CD14-positive monocyte (primary cell): Measurements from ENCODE around the gene MARCHF3. TPM values are rescaled to one million over a fixed set of nuclear protein-coding genes. Genes with fewer than 3 reads are reported as not detected.

Experiments used
- DNase-seq, 3 donors: peaks; one replicate each; pipeline ENCODE4 v3.0.0-alpha.2; 2011 to 2022
- H2AFZ ChIP-seq: 2 replicates; pipeline ENCODE4 v1.6.0; 2012; ENCODE audit warnings: mild to moderate bottlenecking, low read depth, low read length, inconsistent platforms; ENCODE audit not compliant: insufficient read depth, poor library complexity, severe bottlenecking
- H3K27ac ChIP-seq, 2 donors: 1 replicate in 1 of 2; 2 replicates in 1 of 2; pipeline ENCODE4 v1.5.1; 2012 to 2013; ENCODE audit warnings: low read length in 2 of 2, control low read depth in 1 of 2, inconsistent platforms in 1 of 2, low read depth in 1 of 2, mild to moderate bottlenecking in 1 of 2
- H3K27me3 ChIP-seq, 2 donors: one replicate each; pipeline versions ENCODE4 v1.6.0 to v1.6.1; 2011 to 2013; ENCODE audit warnings: low read length in 2 of 2; ENCODE audit not compliant: control insufficient read depth in 2 of 2, insufficient read depth in 2 of 2
- H3K36me3 ChIP-seq, 2 donors: replicated peaks in 1 of 2; 1 replicate in 1 of 2; 2 replicates in 1 of 2; pipeline versions ENCODE4 v1.5.1 to v1.6.1; 2012 to 2013; ENCODE audit warnings: low read length in 2 of 2, control low read depth in 1 of 2, inconsistent platforms in 1 of 2, mild to moderate bottlenecking in 1 of 2; ENCODE audit not compliant: insufficient read depth in 2 of 2, control insufficient read depth in 1 of 2
- H3K4me1 ChIP-seq, 2 donors: 1 replicate in 1 of 2; 2 replicates in 1 of 2; pipeline versions ENCODE4 v1.5.1 to v1.6.1; 2012 to 2013; ENCODE audit warnings: low read length in 2 of 2, control low read depth in 1 of 2, inconsistent platforms in 1 of 2, mild to moderate bottlenecking in 1 of 2, moderate library complexity in 1 of 2; ENCODE audit not compliant: insufficient read depth in 2 of 2, control insufficient read depth in 1 of 2
- H3K4me2 ChIP-seq: replicated peaks from 2 replicates; pipeline ENCODE3; 2012; ENCODE audit warnings: low read length, moderate library complexity, mild to moderate bottlenecking; ENCODE audit not compliant: poor library complexity, severe bottlenecking; ENCODE audit errors: extremely low read depth
- H3K4me3 ChIP-seq, 3 experiments: fragments of 200-600 bp in 1 of 3; sonication (generic) in 1 of 3; replicated peaks in 1 of 3; 1 replicate in 2 of 3; 2 replicates in 1 of 3; pipeline ENCODE4 v1.5.1; 2011 to 2013; ENCODE audit warnings: low read length in 3 of 3, mild to moderate bottlenecking in 3 of 3, control low read depth in 2 of 3, low read depth in 2 of 3, inconsistent platforms in 1 of 3, moderate library complexity in 1 of 3
- H3K79me2 ChIP-seq: 2 replicates; pipeline ENCODE4 v1.6.0; 2012; ENCODE audit warnings: mild to moderate bottlenecking, control low read depth, inconsistent platforms, low read length, moderate library complexity; ENCODE audit not compliant: insufficient read depth
- H3K9ac ChIP-seq: 2 replicates; pipeline ENCODE4 v1.6.0; 2017; ENCODE audit warnings: low read length, mild to moderate bottlenecking; ENCODE audit not compliant: insufficient read depth, poor library complexity, severe bottlenecking
- H3K9me3 ChIP-seq, 2 donors: replicated peaks in 1 of 2; 1 replicate in 1 of 2; 2 replicates in 1 of 2; pipeline versions ENCODE4 v1.5.1 to v1.6.1; 2012 to 2013; ENCODE audit warnings: low read length in 2 of 2, control low read depth in 1 of 2; ENCODE audit not compliant: control insufficient read depth in 1 of 2, insufficient read depth in 1 of 2
- H4K20me1 ChIP-seq: 2 replicates; pipeline ENCODE4 v1.6.0; 2012; ENCODE audit warnings: mild to moderate bottlenecking, low read length, control low read depth, moderate library complexity; ENCODE audit not compliant: insufficient read depth
- H3K27ac Mint-ChIP-seq, 7 donors: one replicate each; pipeline ENCODE4 v1.8.0; 2020; ENCODE audit warnings: mild to moderate bottlenecking in 7 of 7, mixed read lengths in 7 of 7, moderate library complexity in 6 of 7, inconsistent platforms in 2 of 7
- H3K27me3 Mint-ChIP-seq, 3 donors: one replicate each; pipeline ENCODE4 v1.8.0; 2021 to 2022; ENCODE audit warnings: low read depth in 3 of 3, mild to moderate bottlenecking in 3 of 3, mixed read lengths in 3 of 3, moderate library complexity in 3 of 3, inconsistent platforms in 1 of 3
- H3K36me3 Mint-ChIP-seq, 2 donors: one replicate each; pipeline ENCODE4 v1.8.0; 2020; ENCODE audit warnings: mixed read lengths in 2 of 2, inconsistent platforms in 1 of 2, mild to moderate bottlenecking in 1 of 2
- H3K4me1 Mint-ChIP-seq: one replicate; pipeline ENCODE4 v1.8.0; 2020; ENCODE audit warnings: mild to moderate bottlenecking, mixed read lengths
- H3K4me3 Mint-ChIP-seq, 2 donors: one replicate each; pipeline ENCODE4 v1.8.0; 2020; ENCODE audit warnings: mild to moderate bottlenecking in 2 of 2, mixed read lengths in 2 of 2, moderate library complexity in 1 of 2
- H3K9me3 Mint-ChIP-seq, 7 donors: one replicate each; pipeline ENCODE4 v1.8.0; 2020 to 2022; ENCODE audit warnings: mixed read lengths in 7 of 7, mild to moderate bottlenecking in 6 of 7, moderate library complexity in 6 of 7, inconsistent platforms in 2 of 7
- WGBS: methylation state at CpG from one replicate; pipeline ENCODE4 v1.1.5; 2013; ENCODE audit warnings: missing lambda C conversion rate; ENCODE audit not compliant: insufficient coverage; 5-methylcytosine and 5-hydroxymethylcytosine counted together
- intact Hi-C, 2 donors: fragments of 100-400 bp; cut with micrococcal nuclease; formaldehyde crosslinking; loops; one replicate each; pipeline versions ENCODE4 v1.15.0 to v1.15.1; 2023
- polyA plus RNA-seq, 3 donors: library from polyadenylated mRNA; depleted of rRNA in 1 of 3; unstranded in 2 of 3; stranded (reverse) in 1 of 3; fragments of 300-500 nt in 2 of 3; fragments of >200 nt in 1 of 3; fragmentation: Illumina TruSeq in 2 of 3; gene quantifications; 1 replicate in 2 of 3; 2 replicates in 1 of 3; pipeline ENCODE4 v1.2.3, GENCODE V29; 2012 to 2021
- TF ChIP-seq, protein P1 (sequence below): fragments of 200-600 bp; IDR thresholded peaks from one replicate; pipeline ENCODE4 v1.8.0; 2022; ENCODE audit warnings: antibody characterized with exemption, mild to moderate bottlenecking

MARCHF3 gene
- polyA plus RNA-seq, 3 donors = 0.88 to 1.6 (median 0.96) TPM

DNA sequence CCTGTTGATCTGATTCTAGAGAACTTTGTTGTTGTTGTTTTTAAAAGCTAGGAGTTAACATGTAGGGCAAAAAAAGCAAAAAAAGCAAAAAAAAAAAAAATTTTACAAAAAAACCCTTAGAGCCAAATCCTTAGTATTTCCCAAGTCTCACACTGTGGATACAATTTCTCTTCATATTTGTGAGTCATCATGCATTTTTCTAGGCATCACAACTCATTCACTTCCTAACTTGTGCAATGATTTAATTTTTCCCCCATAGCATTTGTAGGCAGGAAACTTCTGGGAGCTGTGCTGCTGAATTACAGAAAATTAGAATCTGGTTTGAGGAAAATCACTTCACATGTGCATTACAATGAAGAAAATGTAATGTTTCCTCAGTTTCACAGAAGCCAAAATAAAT, 91.9 kb downstream of the MARCHF3 start:
- no peaks in the 10 kb centered on the region for H3K36me3 Mint-ChIP-seq
- Histone ChIP-seq H3K27me3 (no peaks in the 10 kb centered on the region), H3K4me1 (no peaks in the 10 kb centered on the region), H3K79me2 (no peaks in the 10 kb centered on the region), H3K9ac (no peak overlapping the region), H3K4me2 (no peak overlapping the region), H4K20me1 (no peaks in the 10 kb centered on the region), H2AFZ (no peak overlapping the region), H3K27ac (no peak overlapping the region), H3K36me3 (no peaks in the 10 kb centered on the region), H3K9me3 (no peaks in the 10 kb centered on the region), H3K4me3 (no peak overlapping the region)
- TF ChIP-seq, protein P1, sequence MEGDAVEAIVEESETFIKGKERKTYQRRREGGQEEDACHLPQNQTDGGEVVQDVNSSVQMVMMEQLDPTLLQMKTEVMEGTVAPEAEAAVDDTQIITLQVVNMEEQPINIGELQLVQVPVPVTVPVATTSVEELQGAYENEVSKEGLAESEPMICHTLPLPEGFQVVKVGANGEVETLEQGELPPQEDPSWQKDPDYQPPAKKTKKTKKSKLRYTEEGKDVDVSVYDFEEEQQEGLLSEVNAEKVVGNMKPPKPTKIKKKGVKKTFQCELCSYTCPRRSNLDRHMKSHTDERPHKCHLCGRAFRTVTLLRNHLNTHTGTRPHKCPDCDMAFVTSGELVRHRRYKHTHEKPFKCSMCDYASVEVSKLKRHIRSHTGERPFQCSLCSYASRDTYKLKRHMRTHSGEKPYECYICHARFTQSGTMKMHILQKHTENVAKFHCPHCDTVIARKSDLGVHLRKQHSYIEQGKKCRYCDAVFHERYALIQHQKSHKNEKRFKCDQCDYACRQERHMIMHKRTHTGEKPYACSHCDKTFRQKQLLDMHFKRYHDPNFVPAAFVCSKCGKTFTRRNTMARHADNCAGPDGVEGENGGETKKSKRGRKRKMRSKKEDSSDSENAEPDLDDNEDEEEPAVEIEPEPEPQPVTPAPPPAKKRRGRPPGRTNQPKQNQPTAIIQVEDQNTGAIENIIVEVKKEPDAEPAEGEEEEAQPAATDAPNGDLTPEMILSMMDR = no peak
- DNase-seq = peak in 1 of 3 donors; percentile 24
- H3K4me3 Mint-ChIP-seq = no peak overlapping the region
- peaks cover 1% of the 10 kb centered on the region for H3K4me1 Mint-ChIP-seq
- H3K9me3 Mint-ChIP-seq = peaks cover 0 to under 1% (median 0%) of the 10 kb centered on the region in 7 donors
- H3K27me3 Mint-ChIP-seq = peaks cover 0 to 2% (median 0%) of the 10 kb centered on the region in 3 donors
- intact Hi-C loops = no loop called here
- H3K27ac Mint-ChIP-seq = no peak overlapping the region

DNA sequence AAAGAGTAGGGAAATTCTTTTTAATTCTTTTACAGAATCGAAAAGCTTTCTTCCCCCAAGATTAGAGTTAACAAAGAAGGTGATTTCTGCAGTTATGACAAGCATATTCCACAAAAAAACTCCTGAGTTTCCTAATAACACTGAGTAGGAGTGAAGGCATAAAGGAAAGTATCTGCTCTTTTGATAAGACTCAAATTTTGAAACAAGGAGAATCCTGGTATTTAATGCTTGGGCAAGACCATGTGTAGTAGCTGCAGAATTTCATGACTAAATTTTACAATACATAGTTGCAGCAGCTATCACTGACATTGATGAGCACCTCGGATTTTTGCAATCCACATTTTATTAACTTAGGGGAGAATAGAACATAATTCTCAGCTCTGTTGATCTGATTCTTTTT, 92.6 kb downstream of the MARCHF3 start:
- Histone ChIP-seq H2AFZ (no peak overlapping the region), H3K27me3 (no peaks in the 10 kb centered on the region), H3K27ac (no peak overlapping the region), H4K20me1 (no peaks in the 10 kb centered on the region), H3K79me2 (no peaks in the 10 kb centered on the region), H3K9ac (no peak overlapping the region), H3K4me2 (no peak overlapping the region), H3K9me3 (no peaks in the 10 kb centered on the region), H3K4me3 (no peak overlapping the region), H3K36me3 (no peaks in the 10 kb centered on the region), H3K4me1 (no peaks in the 10 kb centered on the region)
- intact Hi-C loops = no loop called here
- no peak overlapping the region for H3K27ac Mint-ChIP-seq
- peaks cover 0 to 2% (median 0%) of the 10 kb centered on the region in 3 donors for H3K27me3 Mint-ChIP-seq
- H3K36me3 Mint-ChIP-seq = no peaks in the 10 kb centered on the region
- no peak overlapping the region for H3K4me3 Mint-ChIP-seq
- WGBS = no CpG with 5 or more reads among the region's 2 CpGs
- TF ChIP-seq, protein P1 = no peak
- no peak for DNase-seq
- peaks cover 0 to 3% (median 0%) of the 10 kb centered on the region in 7 donors for H3K9me3 Mint-ChIP-seq
- peaks cover 1% of the 10 kb centered on the region for H3K4me1 Mint-ChIP-seq
